ENCODE measurements around the gene POMC. TPM values are rescaled to one million over a fixed set of nuclear protein-coding genes. Genes with fewer than 3 reads are reported as not detected.
"Not testable (repeated sequence)": the region's sequence is repeated elsewhere in the genome, so short reads cannot be mapped to it uniquely, and the experiment has no call there.

Gene POMC
- total and polyA plus RNA-seq, 8 donors, result 0.89 to 4.6 (median 3.2) TPM; not detected in 2

DNA sequence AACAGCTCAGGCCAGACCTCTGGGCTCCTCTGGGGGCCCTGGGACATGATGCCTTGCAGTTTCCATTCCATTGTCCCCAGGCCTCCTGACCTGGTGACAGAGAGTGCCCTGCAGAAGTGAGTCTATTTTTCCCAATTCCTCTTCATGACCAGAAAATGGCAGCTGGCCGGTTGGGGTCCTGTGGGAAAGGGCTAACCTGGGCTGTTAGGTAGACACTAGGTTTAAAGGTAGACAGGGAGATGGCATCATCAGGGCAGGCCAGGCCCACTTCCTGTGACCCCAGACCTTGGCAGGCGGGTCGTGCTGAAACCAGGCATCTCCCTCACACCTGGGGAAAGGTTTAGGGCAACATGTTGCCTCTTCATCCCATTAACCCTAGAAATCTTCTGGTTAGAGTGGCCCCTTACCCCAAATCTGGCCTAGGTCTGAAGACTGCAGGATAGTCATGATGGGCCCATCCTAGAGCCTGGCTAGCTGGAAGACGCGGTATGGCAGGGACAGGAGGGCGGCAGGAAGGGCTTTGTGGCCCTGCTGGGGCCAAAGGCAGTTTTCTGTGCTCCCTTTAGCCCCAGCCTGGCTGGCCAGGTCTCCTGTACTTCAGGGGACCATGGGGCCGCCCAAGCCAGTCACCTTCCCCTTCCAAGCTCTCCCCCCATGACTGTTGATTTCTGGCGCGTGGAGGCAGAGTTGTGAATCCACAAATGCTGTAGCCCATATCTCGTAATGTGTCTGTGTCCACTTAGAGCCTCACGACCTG lies 10.1 kb downstream of the POMC start:
- Histone ChIP-seq H3K4me1 (peaks cover 0 to 8% (median 0%) of the 10 kb centered on the region in 4 donors), H3K36me3 (no peaks in the 10 kb centered on the region), H3K9me3 (no peaks in the 10 kb centered on the region), H3K27me3 (peaks cover 0 to 25% (median 7%) of the 10 kb centered on the region in 3 donors), H3K27ac (no peak overlapping the region), H3K4me3 (no peak overlapping the region)
- 87 to 97% (median 94%) methylated on average over 8 to 11 of the region's 11 CpGs for WGBS, 5 donors
- DNase-seq, result no peak
- TF ChIP-seq POLR2A (IDR thresholded peaks at IDR 0.05) (no peak), POLR2AphosphoS5 (IDR thresholded peaks at IDR 0.05) (no peak), EP300 (IDR thresholded peaks at IDR 0.05) (no peak)
- TF ChIP-seq, protein P1, sequence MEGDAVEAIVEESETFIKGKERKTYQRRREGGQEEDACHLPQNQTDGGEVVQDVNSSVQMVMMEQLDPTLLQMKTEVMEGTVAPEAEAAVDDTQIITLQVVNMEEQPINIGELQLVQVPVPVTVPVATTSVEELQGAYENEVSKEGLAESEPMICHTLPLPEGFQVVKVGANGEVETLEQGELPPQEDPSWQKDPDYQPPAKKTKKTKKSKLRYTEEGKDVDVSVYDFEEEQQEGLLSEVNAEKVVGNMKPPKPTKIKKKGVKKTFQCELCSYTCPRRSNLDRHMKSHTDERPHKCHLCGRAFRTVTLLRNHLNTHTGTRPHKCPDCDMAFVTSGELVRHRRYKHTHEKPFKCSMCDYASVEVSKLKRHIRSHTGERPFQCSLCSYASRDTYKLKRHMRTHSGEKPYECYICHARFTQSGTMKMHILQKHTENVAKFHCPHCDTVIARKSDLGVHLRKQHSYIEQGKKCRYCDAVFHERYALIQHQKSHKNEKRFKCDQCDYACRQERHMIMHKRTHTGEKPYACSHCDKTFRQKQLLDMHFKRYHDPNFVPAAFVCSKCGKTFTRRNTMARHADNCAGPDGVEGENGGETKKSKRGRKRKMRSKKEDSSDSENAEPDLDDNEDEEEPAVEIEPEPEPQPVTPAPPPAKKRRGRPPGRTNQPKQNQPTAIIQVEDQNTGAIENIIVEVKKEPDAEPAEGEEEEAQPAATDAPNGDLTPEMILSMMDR (IDR thresholded peaks at IDR 0.05), result no peak
- intact Hi-C loops (cut with DNase I; ENCODE audit: low total_unique reads), result no loop called here

DNA sequence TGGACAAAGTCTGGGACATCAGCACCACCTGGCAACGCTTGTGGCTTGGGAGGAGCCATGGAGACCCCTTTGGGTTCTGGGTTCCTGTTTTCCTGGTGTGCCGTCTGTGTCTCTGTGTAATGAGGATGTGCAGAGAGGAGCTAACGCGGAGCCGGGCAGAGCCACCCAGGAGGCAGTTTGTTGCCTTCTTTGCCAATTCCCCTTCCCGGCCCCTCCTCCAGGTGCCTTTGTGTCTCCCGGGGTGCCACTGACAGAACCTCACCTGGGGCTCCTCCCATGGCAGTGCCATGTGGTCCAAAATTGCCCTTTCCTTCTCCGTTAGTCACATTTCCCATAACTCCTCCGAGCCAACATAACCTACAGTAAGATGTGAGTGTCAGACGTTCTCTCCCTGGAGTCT lies 13.0 kb downstream of the POMC start:
- Histone ChIP-seq H3K27me3 (no peaks in the 10 kb centered on the region), H3K36me3 (no peaks in the 10 kb centered on the region), H3K27ac (no peak overlapping the region), H3K4me1 (no peaks in the 10 kb centered on the region), H3K4me3 (no peak overlapping the region), H3K9me3 (no peaks in the 10 kb centered on the region)
- 82 to 89% (median 84%) methylated on average over 10 of the region's 10 CpGs for WGBS, 5 donors
- TF ChIP-seq, protein P1 (IDR thresholded peaks at IDR 0.05), result no peak
- TF ChIP-seq POLR2A (IDR thresholded peaks at IDR 0.05), result no peak
- TF ChIP-seq POLR2AphosphoS5 (IDR thresholded peaks at IDR 0.05), result no peak
- no peak for TF ChIP-seq EP300 (IDR thresholded peaks at IDR 0.05)
- intact Hi-C loops (cut with DNase I; ENCODE audit: low total_unique reads), result no loop called here
- no peak for DNase-seq

DNA sequence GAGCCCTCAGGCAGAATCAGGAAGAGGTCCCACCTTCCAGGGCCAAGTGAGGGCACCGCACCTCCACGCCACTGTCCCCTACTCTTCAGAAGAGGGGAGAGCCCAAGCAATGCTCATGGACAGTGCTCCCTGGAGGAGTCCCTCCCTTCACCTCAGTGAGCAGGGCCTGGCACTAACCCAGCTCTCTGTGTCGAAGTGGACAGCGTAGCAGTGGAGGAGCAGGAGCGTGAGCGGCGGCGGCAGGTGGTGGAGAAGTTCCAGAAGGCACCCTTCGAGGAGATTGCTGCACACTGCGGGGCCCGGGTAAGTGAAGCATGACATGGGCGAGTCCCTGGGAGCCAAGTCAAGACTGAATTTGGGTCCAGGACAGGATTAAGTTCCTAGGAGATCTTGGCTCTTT lies 16.7 kb downstream of the POMC start:
- intact Hi-C loops (cut with DNase I; ENCODE audit: low total_unique reads), result no loop called here
- no peaks in the 10 kb centered on the region for H3K27me3 ChIP-seq
- WGBS, 5 donors, result 84 to 92% (median 88%) methylated on average over 12 of the region's 12 CpGs
- no peaks in the 10 kb centered on the region for H3K4me1 ChIP-seq
- no peaks in the 10 kb centered on the region for H3K36me3 ChIP-seq
- TF ChIP-seq, protein P1 (IDR thresholded peaks at IDR 0.05), result no peak
- no peak for TF ChIP-seq EP300 (IDR thresholded peaks at IDR 0.05)
- TF ChIP-seq POLR2A (IDR thresholded peaks at IDR 0.05), result no peak
- no peak for TF ChIP-seq POLR2AphosphoS5 (IDR thresholded peaks at IDR 0.05)
- no peaks in the 10 kb centered on the region for H3K9me3 ChIP-seq
- H3K27ac ChIP-seq, result no peak overlapping the region
- DNase-seq, result no peak
- H3K4me3 ChIP-seq, result no peak overlapping the region

DNA sequence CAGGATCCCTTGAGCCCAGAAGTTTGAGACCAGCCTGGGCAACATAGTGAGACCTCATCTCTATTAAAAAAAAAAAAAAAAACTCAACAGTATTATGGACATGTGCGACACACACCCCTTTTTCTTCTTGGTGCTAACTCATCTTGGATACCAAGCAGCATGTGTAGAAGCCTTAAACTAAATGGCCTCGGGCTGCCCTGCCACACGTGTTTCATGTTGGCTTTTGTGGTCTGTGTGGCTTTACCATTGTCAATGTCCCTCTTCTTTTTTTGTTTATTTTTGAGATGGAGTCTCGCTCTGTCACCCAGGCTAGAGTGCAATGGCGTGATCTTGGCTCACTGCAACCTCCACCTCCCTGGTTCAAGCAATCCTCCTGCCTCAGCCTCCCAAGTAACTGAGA lies 17.4 kb downstream of the POMC start:
- H3K4me1 ChIP-seq; H3K9me3 ChIP-seq; DNase-seq; intact Hi-C loops (cut with DNase I; ENCODE audit: low total_unique reads); H3K27ac ChIP-seq; H3K36me3 ChIP-seq; H3K4me3 ChIP-seq; H3K27me3 ChIP-seq: not testable (repeated sequence)
- WGBS, 5 donors, result 91 to 100% (median 92%) methylated on average over 5 of the region's 5 CpGs

DNA sequence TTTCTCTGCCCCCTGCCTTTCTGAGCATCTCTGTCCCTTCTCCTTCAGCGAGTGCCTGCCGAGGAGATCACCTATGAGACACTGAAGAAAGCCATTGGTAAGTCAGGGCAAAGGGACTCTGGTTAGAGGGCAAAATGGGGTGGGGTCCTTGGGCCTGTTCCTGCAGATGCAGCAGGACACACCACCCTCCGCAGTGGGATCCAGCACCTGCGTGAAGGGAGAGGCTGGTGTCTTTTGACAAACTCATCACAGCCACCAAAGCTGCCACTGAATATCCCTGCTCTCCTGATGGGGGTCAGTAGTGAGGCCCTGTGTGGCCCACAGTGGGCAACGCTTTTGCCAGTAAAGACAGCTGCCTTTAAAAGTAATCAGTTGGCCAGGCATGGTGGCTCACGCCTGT lies 18.7 kb downstream of the POMC start:
- no peaks in the 10 kb centered on the region for H3K27me3 ChIP-seq
- H3K9me3 ChIP-seq, result no peaks in the 10 kb centered on the region
- H3K27ac ChIP-seq, result no peak overlapping the region
- 88 to 95% (median 92%) methylated on average over 6 of the region's 6 CpGs for WGBS, 5 donors
- no peaks in the 10 kb centered on the region for H3K4me1 ChIP-seq
- H3K4me3 ChIP-seq, result no peak overlapping the region
- intact Hi-C loops (cut with DNase I; ENCODE audit: low total_unique reads), result no loop called here
- no peak for TF ChIP-seq POLR2AphosphoS5 (IDR thresholded peaks at IDR 0.05)
- no peak for TF ChIP-seq POLR2A (IDR thresholded peaks at IDR 0.05)
- TF ChIP-seq, protein P1 (IDR thresholded peaks at IDR 0.05), result no peak
- no peak for TF ChIP-seq EP300 (IDR thresholded peaks at IDR 0.05)
- no peak for DNase-seq
- H3K36me3 ChIP-seq, result no peaks in the 10 kb centered on the region
